GM18520 (cell line): ENCODE results near the gene UBXN11.

Source experiments
- ATAC-seq: cut with Tn5 transposase; IDR thresholded peaks from one replicate; pipeline ENCODE4 v1.9.1; 2021; ENCODE audit not compliant: unreplicated experiment

UBXN11 gene

DNA sequence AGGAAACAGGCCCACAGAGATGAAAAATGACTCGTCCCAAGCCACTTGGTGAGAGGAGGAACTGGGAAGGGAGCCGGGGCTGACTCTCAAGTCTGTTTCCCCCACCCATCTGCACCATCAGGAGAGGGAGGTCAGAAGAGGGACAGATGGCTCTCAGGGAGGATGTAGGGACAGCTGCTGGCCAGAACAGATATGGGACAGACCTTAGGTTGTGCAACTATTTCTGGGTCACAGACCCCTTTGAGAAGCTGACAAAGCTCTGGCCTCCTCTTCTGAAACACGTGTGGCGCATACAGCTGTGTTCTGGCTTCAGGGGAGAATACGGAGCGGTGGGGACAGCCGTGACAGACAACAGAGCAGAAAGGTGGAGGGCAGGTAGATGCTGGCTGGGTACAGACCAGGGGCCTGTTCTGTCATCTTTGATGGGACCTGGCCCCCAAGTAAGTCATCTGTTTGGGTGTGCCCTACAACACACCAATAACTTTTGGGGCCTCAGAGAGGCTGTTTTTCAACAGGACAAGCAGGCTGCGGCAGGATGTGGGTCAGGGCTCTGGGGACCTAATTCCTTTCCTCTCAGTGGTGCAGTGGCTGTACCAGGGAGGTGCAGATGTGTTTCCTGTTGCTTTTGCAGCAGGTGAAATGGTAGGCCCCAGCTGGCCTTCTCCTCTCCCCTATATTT is 19.3 kb downstream of the UBXN11 start:
- ATAC-seq, result no peak

DNA sequence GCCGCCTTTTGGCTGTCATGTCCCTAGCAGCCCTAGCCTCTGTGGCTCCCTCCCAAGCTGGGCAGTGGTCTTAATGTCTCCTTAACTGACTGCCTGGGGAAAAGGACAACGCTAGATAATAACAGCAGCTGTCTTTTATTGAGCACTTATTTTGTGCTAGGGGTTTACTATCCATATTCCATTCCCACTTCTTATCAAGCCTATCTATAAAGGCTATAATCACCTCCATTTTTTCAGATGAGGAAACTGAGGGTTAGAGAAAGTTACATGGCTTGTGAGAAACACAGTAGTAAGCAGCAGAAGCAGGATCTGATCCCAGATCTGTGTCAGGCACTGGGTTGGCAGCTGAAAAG is 20.4 kb downstream of the UBXN11 start:
- ATAC-seq, result no peak

DNA sequence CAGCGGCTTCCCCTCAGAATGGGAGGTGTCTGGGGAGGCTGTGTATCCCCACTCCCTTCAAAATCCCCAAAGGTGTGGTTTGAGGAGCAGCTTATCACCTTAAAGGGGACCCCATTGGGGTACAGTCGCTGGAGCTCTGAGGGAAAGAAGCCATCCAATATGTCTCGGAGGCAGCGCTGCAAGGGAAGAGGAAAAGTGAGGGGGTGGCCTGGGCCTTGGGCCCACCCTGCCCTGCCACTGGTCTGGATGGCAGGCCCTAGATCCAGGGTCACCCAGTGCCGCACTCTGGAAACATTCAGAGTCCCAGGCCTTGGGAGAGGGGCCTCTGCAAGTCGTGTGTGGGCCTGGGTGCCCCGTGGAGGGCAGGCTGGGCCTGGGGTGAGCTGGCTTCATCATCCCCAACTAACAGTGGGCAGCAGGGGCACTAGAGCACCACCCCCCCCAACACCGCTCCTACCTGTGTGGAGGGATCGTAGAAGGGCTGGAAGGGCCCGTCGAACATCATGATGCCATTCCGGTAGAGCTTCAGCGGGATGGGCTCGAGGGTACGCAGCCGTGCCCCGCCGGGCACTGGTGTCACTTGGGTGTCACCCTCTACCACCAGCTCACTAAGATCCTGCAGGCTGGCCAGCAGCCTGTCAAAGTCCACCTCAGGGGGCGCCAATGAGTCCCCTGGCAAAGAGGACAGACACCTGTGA is 20.9 kb downstream of the UBXN11 start:
- ATAC-seq, result no peak

DNA sequence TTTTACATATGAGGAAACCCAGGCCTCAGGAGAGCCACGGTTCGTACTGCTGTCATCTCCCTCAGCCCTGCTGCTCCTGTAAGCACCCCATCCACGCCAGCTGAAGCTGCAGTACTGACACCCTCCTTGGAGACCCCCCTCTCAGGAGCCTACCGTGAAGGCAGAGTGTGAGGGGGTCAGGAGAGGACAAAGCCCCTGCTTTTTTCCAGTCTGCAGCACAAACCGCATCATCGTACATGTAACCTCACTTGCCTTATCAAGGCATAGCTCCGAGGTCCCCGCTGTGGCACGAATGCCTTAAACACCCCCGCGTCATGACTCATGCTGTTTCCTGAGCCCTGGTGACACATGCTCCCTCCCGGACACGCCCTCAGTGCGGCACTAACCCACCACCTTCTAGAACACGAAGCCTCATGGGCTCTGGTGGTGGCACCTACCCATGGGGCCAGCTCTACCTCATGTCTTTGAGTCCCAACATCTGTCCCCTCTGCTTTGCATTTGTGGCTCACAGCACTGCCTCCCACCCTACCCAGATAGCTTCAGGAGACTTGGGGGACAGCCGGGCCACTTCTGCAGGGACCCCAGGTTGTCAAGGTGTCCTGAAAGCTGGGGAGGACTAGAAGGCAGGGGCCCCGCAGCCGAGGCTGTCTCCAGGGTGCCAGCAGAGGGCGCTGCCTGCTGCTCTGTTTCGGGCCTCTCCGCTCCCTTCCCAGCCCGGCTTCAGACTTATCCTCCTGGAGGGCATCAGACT is 21.7 kb downstream of the UBXN11 start:
- ATAC-seq, result no peak

DNA sequence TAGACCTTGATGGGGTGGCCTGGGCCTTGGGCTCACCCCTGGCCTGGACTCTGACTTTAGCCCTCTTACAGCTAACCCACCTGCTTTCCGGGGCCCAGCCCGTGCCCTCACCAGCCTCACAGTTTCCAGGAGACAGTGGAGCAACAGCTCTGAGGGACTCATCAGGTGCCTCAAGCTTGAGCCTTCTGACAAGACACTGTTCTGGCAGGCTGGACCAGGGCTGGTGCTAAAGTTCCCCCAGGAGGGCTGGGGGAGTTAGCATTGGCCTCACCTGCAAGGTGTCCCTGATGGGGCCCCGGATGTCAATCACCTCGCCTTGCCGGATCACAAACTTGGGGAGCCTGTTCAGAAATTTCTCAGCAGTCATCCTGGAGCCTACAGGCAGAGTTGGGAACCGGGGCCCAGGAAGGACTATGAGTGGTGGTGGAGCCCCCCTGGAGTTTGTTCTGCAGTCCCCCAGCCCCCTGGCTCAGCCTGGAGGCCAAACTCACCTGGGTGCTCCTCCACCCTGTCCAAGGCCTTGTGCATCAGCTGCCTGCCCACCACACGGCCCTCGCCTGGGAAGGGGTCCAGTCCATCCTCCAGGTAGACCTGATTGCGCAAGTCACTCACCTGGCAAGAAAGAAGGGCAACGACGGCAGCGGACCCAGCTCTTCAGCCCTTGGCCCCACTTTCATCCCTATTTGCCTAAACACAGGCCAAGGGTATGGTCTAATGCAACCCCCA is 22.4 kb downstream of the UBXN11 start:
- ATAC-seq, result no peak

DNA sequence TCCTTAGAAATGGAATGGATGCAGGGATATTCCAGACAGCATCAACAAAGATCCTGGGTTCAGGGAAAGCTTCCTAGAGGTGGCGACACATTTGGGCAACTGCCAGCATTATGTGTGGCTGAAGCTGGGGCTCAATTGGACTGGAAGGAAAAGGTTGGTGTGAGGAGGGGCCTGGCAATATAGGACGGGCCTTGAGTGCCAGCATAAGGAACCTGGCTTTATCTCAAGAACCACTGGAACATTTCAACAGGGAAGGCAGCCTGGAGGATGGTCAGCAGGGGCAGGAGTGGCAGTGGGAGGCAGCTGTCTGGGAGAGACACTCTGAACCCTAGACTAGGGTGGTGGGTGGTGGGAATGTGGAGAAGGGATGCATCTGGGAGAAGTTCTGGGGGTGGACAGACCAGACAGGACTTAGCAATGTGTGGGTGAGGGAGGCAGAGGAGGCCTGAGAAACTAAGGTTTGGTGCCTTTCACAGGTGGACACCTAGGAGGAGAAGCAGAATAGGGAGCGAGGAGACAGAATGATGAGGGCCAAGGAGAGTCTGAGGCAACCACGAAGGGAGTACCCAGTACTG is 23.1 kb downstream of the UBXN11 start:
- ATAC-seq, result no peak

DNA sequence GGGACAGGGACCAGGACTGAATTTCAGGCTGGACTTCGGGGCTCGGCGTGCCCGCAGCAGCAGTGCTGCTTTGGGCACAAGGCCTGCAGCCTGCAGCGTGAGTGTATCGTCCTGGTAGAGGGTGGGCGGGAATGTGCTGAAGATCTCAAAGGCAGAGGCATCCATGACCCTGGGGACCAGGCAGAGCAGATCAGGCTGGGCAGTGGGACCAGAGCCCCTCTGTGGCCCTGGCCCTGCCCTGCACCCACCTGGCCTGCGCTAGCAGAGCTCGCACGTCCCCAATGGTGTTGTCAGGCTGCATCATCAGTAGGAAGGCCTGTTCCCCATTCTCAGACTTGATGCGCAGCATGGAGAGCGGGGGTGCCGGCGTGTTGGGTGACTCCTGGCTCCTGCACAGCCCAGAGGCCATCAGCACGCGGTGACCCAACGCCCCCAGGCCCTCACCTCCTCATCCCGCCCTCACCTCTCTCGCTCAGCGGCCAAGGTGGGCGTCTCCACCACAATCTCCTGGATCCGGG is 24.0 kb downstream of the UBXN11 start:
- ATAC-seq, result no peak

DNA sequence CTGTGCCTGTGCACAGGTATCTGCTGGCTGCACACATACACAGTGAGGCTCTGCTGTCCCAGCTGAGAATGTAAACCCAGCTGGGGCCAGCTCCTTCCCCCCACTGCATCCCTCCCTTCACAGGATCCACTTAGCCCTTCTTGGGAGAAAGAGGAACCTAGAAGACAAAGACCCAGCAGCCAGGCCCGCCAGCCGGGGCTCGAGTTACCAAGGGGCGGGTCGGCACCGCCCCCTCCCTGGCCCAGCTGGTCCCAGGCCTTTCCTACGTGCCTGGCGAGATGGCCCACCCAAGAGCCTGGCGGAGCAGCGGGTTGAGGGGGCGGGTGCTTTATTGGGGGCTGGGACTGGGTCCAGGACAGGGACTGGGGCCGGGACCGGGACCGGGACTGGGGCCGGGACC is 24.5 kb downstream of the UBXN11 start:
- no peak for ATAC-seq

DNA sequence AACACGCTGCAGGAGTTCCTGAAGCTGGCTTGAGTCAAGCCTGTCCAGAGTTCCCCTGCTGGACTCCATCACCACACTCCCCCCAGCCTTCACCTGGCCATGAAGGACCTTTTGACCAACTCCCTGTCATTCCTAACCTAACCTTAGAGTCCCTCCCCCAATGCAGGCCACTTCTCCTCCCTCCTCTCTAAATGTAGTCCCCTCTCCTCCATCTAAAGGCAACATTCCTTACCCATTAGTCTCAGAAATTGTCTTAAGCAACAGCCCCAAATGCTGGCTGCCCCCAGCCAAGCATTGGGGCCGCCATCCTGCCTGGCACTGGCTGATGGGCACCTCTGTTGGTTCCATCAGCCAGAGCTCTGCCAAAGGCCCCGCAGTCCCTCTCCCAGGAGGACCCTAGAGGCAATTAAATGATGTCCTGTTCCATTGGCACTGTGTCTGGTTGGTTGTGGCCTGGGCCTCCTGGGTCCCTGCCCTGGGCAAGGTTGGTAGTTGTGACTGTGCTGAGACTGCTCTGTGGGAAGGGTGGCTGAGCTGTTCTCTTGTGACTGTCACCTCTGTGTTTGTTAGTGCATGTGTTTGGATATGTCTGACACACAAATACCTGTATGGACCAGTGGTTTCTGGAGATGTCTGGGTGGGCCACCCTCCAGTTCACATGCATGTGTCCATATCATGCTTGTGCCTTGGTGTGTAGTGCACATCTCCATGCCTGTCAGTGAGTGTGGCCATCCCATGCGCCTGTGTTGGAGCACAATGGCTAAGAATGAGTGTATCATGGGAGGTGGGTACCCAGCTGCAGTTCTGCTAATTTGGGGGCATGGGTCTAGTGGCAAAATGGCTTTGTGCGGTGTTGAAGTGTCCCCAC is 25.1 kb downstream of the UBXN11 start:
- no peak for ATAC-seq

DNA sequence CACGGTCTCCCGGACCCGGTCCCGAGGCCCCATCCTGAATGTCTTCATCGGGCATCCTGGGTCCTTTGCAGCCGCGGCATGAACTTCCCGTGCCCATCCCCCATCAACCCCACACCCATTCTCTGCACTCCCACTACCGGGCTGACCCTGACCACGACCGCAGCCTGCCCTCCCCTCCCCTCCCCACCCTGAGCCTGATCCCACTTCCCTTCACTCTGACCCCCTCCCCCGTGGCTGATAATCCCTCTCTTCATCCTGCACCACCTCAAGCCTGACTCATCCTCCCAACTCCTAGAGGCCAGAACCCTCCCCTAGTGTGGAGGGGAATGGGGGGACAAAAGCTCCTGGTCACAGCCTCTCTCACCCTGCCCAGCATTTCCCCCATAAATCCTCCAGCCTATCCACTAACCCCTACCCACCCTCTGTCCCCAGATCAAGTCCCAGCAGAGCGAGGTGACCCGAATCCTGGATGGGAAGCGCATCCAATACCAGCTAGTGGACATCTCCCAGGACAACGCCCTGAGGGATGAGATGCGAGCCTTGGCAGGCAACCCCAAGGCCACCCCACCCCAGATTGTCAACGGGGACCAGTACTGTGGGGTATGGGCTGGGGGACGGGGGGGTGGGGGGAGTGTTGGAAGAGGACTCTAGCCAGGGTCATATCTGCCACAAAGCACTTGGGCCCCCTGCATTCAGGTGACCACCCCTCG is 25.9 kb downstream of the UBXN11 start:
- ATAC-seq, result no peak

DNA sequence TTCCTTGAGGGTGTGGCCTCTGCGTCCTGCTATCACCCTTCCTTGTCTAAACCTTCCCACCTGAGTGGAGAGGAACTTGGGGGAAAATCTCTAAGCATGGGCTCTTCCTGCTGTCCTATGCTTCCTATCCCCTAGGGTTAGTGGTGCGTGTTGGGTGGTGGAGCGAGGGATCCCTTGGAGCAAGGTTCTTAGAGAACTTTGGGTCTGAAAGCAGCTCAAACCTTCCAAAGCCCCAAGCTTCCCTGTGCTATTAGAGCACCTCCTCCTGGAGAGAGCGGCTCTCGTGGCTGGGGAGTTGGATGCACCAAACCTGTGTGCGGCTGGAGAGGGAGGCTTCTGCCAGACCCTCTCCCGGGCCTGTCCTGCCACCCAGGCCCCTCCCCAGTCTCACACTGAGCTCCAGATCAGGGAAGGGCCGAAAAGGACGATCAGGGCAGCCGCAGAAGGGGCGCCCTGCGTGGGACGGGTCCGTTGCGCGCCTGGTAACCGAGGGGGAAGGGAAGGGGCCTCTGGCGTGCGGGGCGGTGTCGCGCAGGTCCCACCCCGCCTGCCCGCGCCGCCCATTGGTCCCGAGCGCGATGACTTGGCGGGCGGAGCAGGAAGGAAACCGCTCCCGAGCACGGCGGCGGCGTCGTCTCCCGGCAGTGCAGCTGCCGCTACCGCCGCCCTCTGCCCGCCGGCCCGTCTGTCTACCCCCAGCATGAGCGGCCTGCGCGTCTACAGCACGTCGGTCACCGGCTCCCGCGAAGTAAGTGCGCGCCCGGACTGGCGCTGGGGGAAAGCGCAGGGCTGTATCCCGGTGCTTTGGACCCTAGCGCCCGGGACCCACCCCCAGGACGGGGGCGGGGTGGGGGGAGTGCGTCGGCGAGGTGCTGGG is 26.7 kb downstream of the UBXN11 start, which contains the start of gene SH3BGRL3:
SH3BGRL3 (plus strand) TSS at position 631 of the 877 bp plus-strand sequence; CDS start at position 701, 70 bp downstream.
- ATAC-seq, result peak; percentile 36

DNA sequence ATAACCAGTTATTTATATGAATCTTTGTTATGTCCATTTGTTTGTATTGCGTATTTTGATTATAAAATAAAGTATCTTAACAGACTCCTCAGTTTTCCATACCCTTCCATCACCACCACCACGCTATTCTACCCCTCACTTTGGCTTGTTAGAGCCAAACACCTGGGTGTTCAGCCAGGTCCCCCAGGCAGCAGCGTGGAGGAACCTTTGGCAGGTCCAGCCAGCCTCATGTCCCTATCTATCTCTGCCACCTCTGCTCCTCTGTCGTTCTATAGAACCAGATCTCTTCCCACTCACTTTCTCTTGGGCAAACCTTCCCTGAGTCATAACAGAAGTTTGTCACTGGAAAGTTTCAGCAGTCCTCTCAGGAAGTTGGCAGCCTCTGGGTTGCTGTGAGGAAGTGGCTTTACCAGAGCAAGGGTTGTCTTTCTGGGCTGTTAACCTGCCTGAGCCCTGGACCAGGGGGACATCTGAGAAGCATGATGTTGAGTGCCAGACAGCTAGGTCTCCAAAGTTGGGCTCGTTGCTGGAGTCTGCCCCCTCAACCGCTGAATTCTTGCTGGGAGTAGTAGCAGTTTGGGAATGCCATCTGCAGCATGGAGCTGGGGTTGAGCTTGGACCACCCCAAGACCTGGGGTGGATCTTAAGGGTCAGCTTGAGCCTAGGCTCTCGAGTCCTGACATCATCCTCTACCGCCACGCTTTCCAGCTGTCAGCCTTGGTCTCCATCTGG is 27.5 kb downstream of the UBXN11 start:
- ATAC-seq, result no peak

DNA sequence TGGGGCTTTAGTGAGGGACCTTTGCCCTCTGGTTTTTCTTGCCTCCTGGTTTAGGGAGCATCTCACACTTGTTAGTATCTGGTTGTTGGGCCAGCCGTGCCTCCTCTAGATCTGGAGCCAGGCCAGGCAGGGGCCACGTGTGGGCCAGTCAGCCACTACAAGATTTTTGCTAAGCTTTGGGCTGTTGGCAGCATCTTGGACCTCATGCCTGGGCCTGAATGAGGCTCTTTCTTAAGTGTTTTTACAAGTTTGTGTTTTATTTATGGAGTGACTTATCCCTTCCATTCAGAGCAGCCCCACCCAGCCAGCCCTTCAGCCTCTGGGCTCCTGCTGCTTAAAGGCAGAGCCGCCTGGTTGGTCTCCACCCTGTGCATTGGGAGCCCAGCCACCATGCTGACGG is 28.1 kb downstream of the UBXN11 start:
- no peak for ATAC-seq

DNA sequence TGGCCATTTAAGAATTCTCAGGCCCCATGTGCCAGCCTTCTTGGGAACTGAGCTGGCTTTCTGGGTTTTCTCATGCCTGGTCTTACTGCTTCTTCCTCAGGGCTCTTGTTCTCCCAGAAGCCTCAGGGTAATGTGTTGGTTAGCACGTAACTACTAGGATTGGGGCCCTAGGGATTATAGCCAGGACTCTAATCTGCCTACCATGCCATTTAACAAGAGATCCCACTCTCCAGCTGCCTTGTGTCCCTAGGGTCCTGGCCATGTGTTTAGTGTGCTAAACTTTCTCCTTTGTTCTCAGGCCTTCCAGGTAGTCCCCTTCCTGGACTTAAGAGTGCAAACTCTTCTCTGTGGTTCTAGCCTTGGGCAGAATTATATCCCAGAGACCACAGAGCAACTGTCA is 28.7 kb downstream of the UBXN11 start:
- no peak for ATAC-seq

DNA sequence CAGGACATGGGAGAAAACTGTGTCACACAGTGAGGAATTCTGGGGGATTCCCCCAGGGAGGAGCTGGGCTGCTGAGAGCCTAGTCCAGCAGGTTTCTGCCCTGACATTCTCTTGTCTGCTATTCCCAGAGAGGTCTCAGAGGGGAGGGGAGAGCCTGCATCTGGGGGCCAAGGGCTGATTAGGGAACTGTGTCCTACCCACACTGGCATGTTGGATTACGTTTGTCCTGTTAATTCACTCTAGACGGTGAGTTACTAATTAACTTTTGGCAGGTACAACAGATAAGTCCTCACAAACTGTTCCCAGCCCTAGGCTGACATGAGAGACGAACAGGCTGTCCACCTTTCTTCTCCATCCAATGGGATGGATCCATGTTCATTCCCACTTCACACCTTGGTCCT is 29.2 kb downstream of the UBXN11 start:
- ATAC-seq, result no peak

DNA sequence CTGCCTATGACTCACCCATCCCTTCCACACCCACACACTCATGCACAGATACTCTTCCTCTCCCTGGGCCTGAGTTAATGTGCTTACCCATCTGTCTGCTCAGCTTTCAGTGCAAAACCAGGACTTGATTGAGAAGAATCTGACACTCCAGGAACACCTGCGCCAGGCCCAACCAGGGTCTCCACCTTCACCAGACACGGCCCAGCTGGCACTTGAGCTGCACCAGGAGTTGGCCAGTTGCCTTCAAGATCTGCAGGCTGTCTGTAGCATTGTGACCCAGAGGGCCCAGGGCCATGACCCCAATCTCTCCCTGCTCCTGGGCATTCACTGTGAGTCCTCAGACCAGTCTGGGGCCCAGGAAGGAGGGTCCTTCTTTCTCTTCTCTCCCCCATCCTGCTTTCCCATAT is 30.0 kb downstream of the UBXN11 start:
- no peak for ATAC-seq

DNA sequence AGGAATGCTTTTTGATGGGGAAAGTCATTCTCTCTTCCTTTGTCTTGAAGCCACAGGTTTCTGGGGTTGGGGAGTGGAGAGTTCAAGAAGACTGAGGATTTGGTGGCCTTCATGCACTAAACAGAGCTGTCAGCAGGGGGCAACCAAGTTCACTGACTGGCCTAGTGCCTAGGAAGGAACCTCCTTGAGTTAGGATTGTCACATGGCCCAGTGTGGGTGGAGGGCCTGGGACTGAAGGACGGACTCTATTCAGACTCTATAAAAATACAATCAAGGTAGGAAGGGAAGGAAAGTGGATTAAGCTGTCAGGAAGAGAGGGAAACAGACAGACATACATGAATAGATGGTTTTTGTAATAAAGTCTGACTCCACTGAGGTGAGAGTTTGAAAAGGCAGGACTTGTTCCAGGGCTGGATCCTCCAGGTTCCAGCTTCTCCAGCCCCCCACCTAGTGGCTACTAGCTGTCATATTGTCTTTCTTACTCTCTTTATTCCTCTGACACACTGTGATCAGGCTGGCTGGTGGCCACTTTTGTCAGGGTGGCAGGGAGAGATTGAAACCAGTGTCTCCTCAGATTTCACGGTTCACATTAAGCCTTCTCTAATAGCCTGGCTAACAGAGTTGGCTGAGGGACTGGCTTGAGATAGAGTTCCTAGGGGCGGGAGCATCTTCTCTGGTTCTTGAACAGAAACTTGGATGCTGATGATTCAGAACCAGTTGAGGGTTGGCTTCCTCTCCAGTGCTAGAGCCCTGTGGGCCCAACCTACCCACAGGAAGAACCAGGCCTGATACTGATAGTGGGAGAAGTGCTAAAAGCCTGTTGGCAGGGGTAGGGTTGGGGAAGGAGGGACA is 30.6 kb downstream of the UBXN11 start:
- no peak for ATAC-seq
